Endothelial cell of umbilical vein (primary cell): ENCODE measurements around the gene CYP2F1. TPM values are rescaled to one million over a fixed set of nuclear protein-coding genes. Genes with fewer than 3 reads are reported as not detected.

Experiments used
- BruUV-seq: library from RNA; stranded (reverse); fragments of 400-500 nt; replicated peaks from 2 replicates; lab custom pipeline; 2021; lab: Mats Ljungman, UMichigan
- CTCF ChIA-PET: fragments of 300-600, 350-600 bp; sonication (Branson Sonifier 250); formaldehyde crosslinking; loops from one replicate; lab custom pipeline; 2021; ENCODE audit warnings: antibody characterized with exemption, inconsistent platforms; lab: Charles Lee
- POLR2A ChIA-PET: fragments of 300-600, 350-600 bp; sonication (Branson Sonifier 250); formaldehyde crosslinking; loops from one replicate; lab custom pipeline; 2021; ENCODE audit warnings: antibody characterized with exemption, inconsistent platforms; lab: Charles Lee
- DNase-seq: peaks from one replicate; pipeline ENCODE4 v3.0.0-alpha.2; 2011; ENCODE audit warnings: low read depth, low spot score
- FAIRE-seq: peaks from 2 replicates; lab custom pipeline; 2011; peaks lifted over from hg19 to GRCh38; lab: Jason Lieb, UNC
- H2AFZ ChIP-seq: 2 replicates; pipeline ENCODE4 v1.6.0; 2012; ENCODE audit warnings: low read depth, low read length, control low read depth, inconsistent platforms
- H3K27ac ChIP-seq: 2 replicates; pipeline ENCODE4 v1.5.1; 2011; ENCODE audit warnings: low read depth, mild to moderate bottlenecking, control low read depth, low read length, moderate library complexity; ENCODE audit not compliant: insufficient read depth
- H3K27me3 ChIP-seq, 2 experiments: 2 replicates each; pipeline versions ENCODE4 v1.6.0 to v1.6.1; 2011; ENCODE audit warnings: low read length in 2 of 2, mixed read lengths in 1 of 2; ENCODE audit not compliant: control insufficient read depth in 2 of 2, insufficient read depth in 2 of 2
- H3K36me3 ChIP-seq, 2 experiments: 2 replicates in 1 of 2; 3 replicates in 1 of 2; pipeline ENCODE4 v1.5.1; 2011; ENCODE audit warnings: low read length in 2 of 2, mild to moderate bottlenecking in 1 of 2, moderate library complexity in 1 of 2; ENCODE audit not compliant: control insufficient read depth in 2 of 2, insufficient read depth in 2 of 2; ENCODE audit errors: extremely low read depth in 1 of 2
- H3K4me1 ChIP-seq: 3 replicates; pipeline ENCODE4 v1.5.1; 2011; ENCODE audit warnings: mild to moderate bottlenecking, low read length; ENCODE audit not compliant: control insufficient read depth, insufficient read depth; ENCODE audit errors: extremely low read depth
- H3K4me2 ChIP-seq: 2 replicates; pipeline ENCODE4 v1.6.1; 2011; ENCODE audit warnings: low read length, control low read depth, mixed read lengths; ENCODE audit not compliant: insufficient read depth
- H3K4me3 ChIP-seq, 3 experiments: fragments of 200-600 bp in 1 of 3; sonication (generic), shearing (Covaris generic) in 1 of 3; replicated peaks in 1 of 3; 2 replicates each; pipeline ENCODE4 v1.5.1; 2011 to 2016; ENCODE audit warnings: control low read depth in 3 of 3, low read length in 3 of 3, mild to moderate bottlenecking in 2 of 3, inconsistent platforms in 1 of 3, low read depth in 1 of 3, moderate library complexity in 1 of 3; ENCODE audit not compliant: insufficient read depth in 1 of 3
- H3K79me2 ChIP-seq: 2 replicates; pipeline ENCODE4 v1.6.0; 2012; ENCODE audit warnings: low read length, inconsistent platforms; ENCODE audit not compliant: control insufficient read depth, insufficient read depth
- H3K9ac ChIP-seq: replicated peaks from 2 replicates; pipeline ENCODE3; 2011; ENCODE audit warnings: low read length, control low read depth; ENCODE audit not compliant: insufficient read depth; ENCODE audit errors: extremely low read depth
- H3K9me1 ChIP-seq: replicated peaks from 3 replicates; pipeline ENCODE4 v1.6.0; 2011; ENCODE audit warnings: mild to moderate bottlenecking, low read length; ENCODE audit not compliant: control insufficient read depth, insufficient read depth; ENCODE audit errors: extremely low read depth
- H3K9me3 ChIP-seq: replicated peaks from 2 replicates; pipeline ENCODE4 v1.5.1; 2012; ENCODE audit warnings: low read length, inconsistent platforms; ENCODE audit not compliant: control insufficient read depth, insufficient read depth
- H4K20me1 ChIP-seq: replicated peaks from 2 replicates; pipeline ENCODE3; 2011; ENCODE audit warnings: mild to moderate bottlenecking, low read length; ENCODE audit not compliant: control insufficient read depth, insufficient read depth; ENCODE audit errors: extremely low read depth
- EZH2 ChIP-seq: IDR thresholded peaks from 2 replicates; pipeline ENCODE4 v1.6.1; 2012; ENCODE audit warnings: borderline replicate concordance, low read depth, mild to moderate bottlenecking, moderate library complexity, low read length, inconsistent platforms; ENCODE audit not compliant: severe bottlenecking
- FOS ChIP-seq: IDR thresholded peaks from 2 replicates; pipeline ENCODE4 v1.6.1; 2011; ENCODE audit warnings: mild to moderate bottlenecking, low read length, moderate library complexity, borderline replicate concordance; ENCODE audit not compliant: insufficient read depth
- JUN ChIP-seq: IDR thresholded peaks from 2 replicates; pipeline ENCODE4 v1.6.1; 2011; ENCODE audit warnings: borderline replicate concordance, low read depth; ENCODE audit not compliant: insufficient read length, insufficient read depth
- POLR2AphosphoS5 ChIP-seq: IDR thresholded peaks from 2 replicates; pipeline ENCODE4 v1.6.1; 2012; ENCODE audit warnings: low read depth, mild to moderate bottlenecking, control low read depth, low read length, moderate library complexity; ENCODE audit not compliant: insufficient read depth
- dilution Hi-C: fragments of 300-500 bp; cut with MboI; formaldehyde crosslinking; loops from one replicate; pipeline ENCODE4 v1.15.0; 2019; ENCODE audit warnings: low sequenced_read_pairs; ENCODE audit not compliant: extremely low pct_ligation_motif_present
- intact Hi-C: fragments of 100-400 bp; cut with micrococcal nuclease; formaldehyde crosslinking; loops from one replicate; pipeline ENCODE4 v1.10.0; 2022
- polyA plus RNA-seq, 4 experiments: library from polyadenylated mRNA; depleted of rRNA in 3 of 4; stranded (reverse) in 3 of 4; unstranded in 1 of 4; fragments of >200 nt; gene quantifications; 2 replicates each; pipeline versions ENCODE4 v1.2.1 to v1.2.3, GENCODE V29; 2011 to 2012; ENCODE audit warnings: missing spikeins in 1 of 4
- total RNA-seq: library from RNA; stranded (reverse); gene quantifications from 2 replicates; pipeline ENCODE4 v1.2.3, GENCODE V29; 2021
- TF ChIP-seq, protein P1 (sequence below), 2 donors: IDR thresholded peaks; 1 replicate in 1 of 2; 2 replicates in 1 of 2; pipeline ENCODE4 v1.5.1; 2011; ENCODE audit warnings: low read length in 2 of 2, mild to moderate bottlenecking in 2 of 2, moderate library complexity in 2 of 2, control low read depth in 1 of 2, inconsistent platforms in 1 of 2, low read depth in 1 of 2; ENCODE audit not compliant: insufficient read depth in 1 of 2; ENCODE audit errors: extremely low read depth in 1 of 2

The CYP2F1 gene
- total and polyA plus RNA-seq, 2 donors (not counting 3 experiments of a cell fraction or from before 2014, with no cell fraction given), result not detected

DNA sequence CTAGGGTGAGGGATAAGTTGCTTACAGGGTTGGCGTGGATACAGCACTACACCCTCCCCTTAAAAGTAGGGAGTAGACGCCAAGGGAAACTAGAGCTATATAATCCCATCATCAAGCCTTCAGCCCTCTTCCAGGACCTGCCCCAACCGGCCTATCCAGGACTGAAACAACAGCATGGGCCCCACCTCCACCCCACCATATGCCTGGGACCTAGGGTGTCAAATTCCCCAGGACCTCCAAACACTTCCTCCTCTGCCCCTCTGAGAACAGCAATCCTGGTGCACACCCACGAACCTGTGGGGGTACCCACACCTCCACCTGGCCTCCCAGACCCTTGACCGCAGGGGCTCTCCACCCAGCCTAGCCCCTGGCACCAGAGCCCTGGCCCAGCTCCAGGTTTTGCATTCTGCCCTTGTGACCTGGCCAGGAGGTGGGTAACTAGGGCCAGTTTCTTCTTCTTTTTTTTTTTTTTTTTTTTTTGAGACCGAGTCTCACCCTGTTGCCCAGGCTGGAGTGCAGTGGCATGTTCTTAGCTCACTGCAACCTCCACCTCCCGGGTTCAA, 1.4 kb upstream of the CYP2F1 start:
- H4K20me1 ChIP-seq, result no peaks in the 10 kb centered on the region
- CTCF ChIA-PET, result no interaction called here
- dilution Hi-C loops, result no loop called here
- H3K79me2 ChIP-seq, result no peaks in the 10 kb centered on the region
- H2AFZ ChIP-seq, result no peak overlapping the region
- no peak overlapping the region for H3K9ac ChIP-seq
- POLR2A ChIA-PET, result interaction anchor here (0.5 kb wide), 1 partner anchor 32 kb away, joined by 4 read pairs; no protein-coding TSS in a partner anchor
- H3K9me1 ChIP-seq, result no peaks in the 10 kb centered on the region
- H3K4me1 ChIP-seq, result no peaks in the 10 kb centered on the region
- FAIRE-seq (no peak), DNase-seq (no peak)
- no peaks in the 10 kb centered on the region for H3K9me3 ChIP-seq
- no peaks in the 10 kb centered on the region for H3K36me3 ChIP-seq
- no peak overlapping the region for H3K4me2 ChIP-seq
- no peak overlapping the region for H3K4me3 ChIP-seq
- no TSS peak for BruUV-seq
- intact Hi-C loops, result no loop called here
- no peak overlapping the region for H3K27ac ChIP-seq
- peaks cover 0 to 2% of the 10 kb centered on the region in 2 experiments for H3K27me3 ChIP-seq
- no peak for TF ChIP-seq EZH2
- no peak for TF ChIP-seq POLR2AphosphoS5
- TF ChIP-seq FOS, result no peak
- TF ChIP-seq, protein P1, sequence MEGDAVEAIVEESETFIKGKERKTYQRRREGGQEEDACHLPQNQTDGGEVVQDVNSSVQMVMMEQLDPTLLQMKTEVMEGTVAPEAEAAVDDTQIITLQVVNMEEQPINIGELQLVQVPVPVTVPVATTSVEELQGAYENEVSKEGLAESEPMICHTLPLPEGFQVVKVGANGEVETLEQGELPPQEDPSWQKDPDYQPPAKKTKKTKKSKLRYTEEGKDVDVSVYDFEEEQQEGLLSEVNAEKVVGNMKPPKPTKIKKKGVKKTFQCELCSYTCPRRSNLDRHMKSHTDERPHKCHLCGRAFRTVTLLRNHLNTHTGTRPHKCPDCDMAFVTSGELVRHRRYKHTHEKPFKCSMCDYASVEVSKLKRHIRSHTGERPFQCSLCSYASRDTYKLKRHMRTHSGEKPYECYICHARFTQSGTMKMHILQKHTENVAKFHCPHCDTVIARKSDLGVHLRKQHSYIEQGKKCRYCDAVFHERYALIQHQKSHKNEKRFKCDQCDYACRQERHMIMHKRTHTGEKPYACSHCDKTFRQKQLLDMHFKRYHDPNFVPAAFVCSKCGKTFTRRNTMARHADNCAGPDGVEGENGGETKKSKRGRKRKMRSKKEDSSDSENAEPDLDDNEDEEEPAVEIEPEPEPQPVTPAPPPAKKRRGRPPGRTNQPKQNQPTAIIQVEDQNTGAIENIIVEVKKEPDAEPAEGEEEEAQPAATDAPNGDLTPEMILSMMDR (IDR thresholded peaks at IDR 0.05; ENCODE audit: extremely low read depth in 1 of 2, insufficient read depth in 1 of 2, low read depth in 1 of 2, low read length in 2 of 2), result no peak
- no peak for TF ChIP-seq JUN
